Raji (cell line): ENCODE data around the gene ASIC5.

Experiments used
- POLR2A ChIP-seq: IDR thresholded peaks from 2 replicates; pipeline ENCODE4 v1.6.1; 2011; ENCODE audit warnings: low read depth, low read length, control low read depth; ENCODE audit not compliant: insufficient read depth

ASIC5 gene

GRCh38 chr4:155795991-155796390 is 70.1 kb downstream of the ASIC5 start:
- TF ChIP-seq POLR2A = no peak

DNA sequence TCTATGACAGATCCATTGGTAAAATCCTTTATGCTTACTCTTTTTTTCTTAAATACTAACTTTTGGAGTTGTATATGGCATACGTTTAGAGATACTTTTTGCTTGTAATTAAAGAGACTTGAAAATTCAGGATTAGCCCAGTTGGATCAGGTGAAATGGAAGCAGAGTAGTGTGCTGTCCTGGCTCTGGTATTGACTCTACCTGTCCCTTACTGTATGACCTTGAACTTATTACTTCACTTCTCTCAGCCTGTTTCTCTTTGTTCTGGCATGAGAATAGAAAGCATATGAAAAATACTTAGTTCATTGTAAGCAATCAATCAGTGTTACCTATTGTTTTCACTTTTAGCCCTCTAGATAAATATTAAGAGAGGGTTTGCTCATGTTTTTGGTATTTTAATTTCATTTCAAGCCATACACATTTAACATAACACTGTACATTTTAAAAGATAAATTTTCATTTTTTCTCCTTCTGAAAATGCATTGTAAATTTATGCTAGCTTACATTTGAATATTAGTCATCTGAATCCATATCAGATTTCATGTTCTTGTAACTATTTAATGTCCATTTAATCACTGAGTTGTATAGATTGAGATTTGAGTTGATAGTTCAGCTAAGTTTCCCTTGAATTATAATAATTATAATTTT is 71.4 kb downstream of the ASIC5 start:
- TF ChIP-seq POLR2A = no peak

DNA sequence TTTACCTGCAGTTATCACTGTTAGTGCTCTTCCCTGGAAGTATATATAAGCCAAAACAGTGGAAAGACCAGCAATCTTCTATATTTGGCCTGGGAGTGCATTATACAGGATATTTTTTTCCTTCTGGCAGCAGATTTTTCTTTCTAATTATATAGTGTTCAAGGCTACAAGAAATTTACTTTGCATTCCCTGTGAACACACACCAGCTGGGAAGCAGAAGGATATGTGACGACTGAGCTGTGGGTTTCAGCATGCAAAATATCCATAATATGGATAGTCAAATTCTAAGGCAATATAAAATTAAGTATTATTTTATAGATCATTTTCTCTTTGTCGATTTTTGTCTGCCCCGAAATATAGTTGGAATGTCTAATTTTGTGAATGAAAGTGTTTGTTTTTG is 76.1 kb downstream of the ASIC5 start:
- no peak for TF ChIP-seq POLR2A

GRCh38 chr4:155789391-155789790 is 76.7 kb downstream of the ASIC5 start:
- TF ChIP-seq POLR2A = no peak

DNA sequence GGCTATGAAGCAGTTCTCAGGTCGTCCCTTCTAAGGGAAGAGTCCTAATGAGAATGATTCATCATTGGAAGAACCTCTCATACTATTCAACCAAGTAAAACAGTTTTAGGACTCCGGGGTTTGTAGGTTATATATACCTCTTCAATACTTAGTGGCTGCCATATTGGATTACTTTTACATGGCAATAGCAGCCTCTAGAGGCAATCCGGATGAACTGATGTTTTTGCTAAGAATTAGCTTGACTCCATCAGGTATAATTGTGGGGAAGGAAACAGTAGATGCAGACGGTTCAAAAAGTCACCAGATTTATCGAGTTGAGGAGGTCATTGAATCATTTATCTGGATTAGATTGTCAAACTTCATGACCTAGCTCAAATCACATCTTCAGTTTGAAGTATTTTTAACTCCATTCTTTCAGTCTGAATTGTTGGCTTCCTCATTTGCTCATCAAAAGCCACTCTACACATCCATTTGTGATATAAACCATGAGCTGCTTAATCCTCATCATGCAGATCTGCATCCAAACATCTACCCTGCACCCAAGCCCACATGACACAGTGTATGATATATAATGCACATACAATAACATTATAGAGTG is 78.9 kb downstream of the ASIC5 start:
- no peak for TF ChIP-seq POLR2A

DNA sequence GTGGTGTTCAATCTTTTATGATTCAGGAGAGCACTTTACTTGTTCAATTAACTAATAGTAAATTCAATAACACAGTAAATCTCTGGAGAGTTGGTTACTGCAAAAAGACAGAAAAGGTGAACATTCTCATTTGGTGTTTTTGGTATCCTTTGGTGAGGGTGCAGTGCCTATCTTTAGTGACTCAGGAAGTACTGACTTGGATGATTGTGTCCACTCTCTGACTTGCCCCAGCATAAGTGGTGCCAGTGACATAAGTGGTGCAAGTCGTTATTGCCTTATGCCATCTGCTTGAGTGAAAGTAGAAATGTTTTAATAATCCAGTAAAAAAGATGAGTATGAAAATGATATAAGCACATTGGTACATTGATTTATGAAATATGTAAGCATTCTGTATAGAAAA is 80.2 kb downstream of the ASIC5 start:
- TF ChIP-seq POLR2A = no peak

- TF ChIP-seq POLR2A = no peak
Measured at GRCh38 chr4:155784637-155785036, 81.4 kb downstream of the ASIC5 start.

GRCh38 chr4:155781249-155781831 is 84.7 kb downstream of the ASIC5 start:
- no peak for TF ChIP-seq POLR2A

GRCh38 chr4:155780775-155781174 is 85.3 kb downstream of the ASIC5 start:
- TF ChIP-seq POLR2A = no peak
